Measurements from ENCODE around the gene LIPM.
"Not testable (repeated sequence)": the region's sequence is repeated elsewhere in the genome, so short reads cannot be mapped to it uniquely, and the experiment has no call there.

LIPM gene

DNA sequence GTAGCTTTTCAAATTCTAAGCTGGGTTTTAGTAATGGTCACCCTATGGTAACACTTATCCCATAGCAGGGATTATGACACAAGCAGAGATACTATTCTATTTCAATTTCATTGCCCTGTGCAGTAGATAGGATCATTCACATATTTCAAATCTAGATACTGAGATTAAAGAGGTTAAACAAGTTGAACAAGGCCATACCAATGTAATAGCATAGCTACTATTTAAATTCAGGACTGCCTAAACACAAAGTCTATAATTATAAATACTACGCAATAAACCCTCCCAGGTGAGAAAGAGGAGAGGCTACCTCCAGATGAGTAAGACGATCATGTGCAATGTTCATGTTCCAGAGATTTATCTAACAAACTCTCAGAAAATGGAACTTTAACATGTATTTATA lies 1.1 kb downstream of the LIPM start:
- no peak for DNase-seq (ENCODE audit: low read depth, low spot score)

DNA sequence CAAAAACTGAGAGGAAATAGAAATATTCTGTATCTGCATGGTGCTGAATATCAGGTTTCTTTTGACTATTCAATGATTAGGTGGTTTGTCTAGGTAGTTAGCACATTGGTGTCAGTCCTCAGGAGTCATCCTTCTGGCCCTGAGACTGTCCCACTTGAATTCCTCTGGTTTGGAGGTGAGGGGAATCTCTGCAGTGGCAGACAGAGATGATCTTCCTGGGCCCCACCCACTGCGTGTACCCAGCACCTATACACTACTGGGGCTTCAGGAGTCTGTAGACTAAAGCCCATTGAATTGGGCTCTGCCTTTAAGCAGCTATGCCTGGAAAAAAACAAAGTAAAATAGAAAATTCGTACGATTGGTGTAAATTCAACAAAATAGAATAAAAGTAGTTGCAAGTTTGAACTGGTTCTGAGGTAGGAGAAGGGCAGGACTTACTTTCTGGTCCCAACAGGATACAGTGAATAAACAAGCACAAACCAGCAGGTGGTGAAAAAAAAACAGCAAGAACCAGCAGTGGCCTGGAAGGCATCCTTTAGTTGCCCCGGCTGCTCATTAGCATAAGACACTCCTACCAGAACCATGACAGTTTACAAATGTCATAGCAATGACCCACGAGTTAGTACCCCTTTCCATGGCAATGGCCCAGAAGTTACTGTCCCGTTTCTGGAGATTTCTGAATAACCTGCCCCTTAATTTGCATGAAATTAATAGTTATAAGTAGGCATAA lies 1.7 kb downstream of the LIPM start:
- DNase-seq (ENCODE audit: low read depth, low spot score): no peak

DNA sequence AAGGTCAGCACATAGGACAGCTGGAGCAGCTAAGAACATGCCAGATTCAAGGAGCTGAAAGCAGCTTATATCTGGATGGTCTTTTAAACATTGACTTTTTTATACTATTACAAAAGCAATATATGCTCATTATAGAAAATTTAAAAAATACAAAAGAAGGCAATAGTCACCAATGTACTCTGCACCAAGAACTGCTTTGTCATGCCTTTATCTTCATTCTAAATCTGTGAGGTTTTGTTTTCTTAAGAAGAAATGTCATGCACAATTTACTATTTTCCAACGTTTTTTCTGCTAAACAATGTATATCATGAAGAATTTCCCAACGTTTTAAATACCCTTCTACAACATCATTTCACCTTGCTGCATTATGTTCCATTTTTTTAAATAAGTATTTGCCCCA lies 2.8 kb downstream of the LIPM start:
- no peak for DNase-seq (ENCODE audit: low read depth, low spot score)

DNA sequence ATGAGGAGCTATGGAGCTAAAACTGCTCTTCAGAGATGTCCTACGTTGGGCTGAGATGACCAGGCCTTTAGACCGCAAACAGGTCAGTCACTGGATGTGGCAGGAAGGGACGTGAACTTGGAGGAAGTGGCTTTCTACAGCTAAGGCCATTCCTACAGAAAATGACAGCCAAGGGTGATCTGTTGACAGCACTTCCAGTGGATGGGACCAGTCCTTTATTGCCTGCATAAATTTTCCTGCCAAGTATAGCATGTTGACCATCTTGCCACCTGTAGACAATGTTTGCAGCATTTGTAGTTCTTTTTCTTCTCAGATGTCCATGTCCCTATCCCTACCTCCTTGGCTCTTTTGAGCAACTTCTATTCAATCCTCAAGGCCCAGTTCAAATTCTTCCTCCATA lies 3.4 kb downstream of the LIPM start:
- DNase-seq (ENCODE audit: low read depth, low spot score): no peak

DNA sequence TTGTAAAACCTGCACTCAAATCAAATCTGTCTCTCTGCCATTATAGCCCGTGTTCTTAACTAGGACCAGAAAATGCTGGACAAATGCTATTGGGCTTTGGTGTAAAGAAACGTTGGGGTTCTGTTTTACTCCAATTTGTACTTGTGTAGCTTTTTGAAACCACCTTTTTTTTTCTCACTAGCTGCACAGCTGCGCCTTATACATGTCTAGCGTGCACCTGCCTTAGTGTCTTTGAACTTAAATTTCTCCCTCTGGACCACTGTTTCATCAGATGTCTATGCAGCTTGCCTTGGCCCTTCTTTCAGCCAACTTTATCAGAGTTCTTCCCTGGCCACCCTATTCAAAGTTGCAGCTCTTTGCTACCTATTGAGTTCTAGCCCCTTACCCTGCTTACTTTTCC lies 7.1 kb downstream of the LIPM start:
- no peak for DNase-seq (ENCODE audit: low read depth, low spot score)

- no peak for DNase-seq (ENCODE audit: low read depth, low spot score)
These were observed 7.8 kb downstream of the LIPM start for GRCh38 chr10:88810196-88810961.

DNA sequence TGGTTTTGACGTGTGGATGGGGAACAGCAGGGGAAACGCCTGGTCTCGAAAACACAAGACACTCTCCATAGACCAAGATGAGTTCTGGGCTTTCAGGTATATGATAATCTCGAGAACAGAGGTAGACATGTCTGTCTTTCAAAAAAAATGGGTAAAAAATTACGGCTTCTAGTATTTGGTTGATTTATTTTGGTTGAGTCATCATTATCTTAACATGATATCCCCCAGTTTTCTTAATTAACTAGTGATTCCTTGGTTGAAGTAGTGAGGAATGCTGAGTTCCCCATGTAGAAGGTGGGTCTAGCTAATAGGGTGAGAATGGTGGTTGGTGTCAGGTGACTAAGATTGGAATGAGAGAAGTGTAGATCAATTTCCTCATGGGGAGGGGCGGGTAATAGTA lies 10.7 kb downstream of the LIPM start:
- DNase-seq (ENCODE audit: low read depth, low spot score): no peak

GRCh38 chr10:88819290-88819689 lies 16.8 kb downstream of the LIPM start:
- DNase-seq (ENCODE audit: low read depth, low spot score): no peak

DNA sequence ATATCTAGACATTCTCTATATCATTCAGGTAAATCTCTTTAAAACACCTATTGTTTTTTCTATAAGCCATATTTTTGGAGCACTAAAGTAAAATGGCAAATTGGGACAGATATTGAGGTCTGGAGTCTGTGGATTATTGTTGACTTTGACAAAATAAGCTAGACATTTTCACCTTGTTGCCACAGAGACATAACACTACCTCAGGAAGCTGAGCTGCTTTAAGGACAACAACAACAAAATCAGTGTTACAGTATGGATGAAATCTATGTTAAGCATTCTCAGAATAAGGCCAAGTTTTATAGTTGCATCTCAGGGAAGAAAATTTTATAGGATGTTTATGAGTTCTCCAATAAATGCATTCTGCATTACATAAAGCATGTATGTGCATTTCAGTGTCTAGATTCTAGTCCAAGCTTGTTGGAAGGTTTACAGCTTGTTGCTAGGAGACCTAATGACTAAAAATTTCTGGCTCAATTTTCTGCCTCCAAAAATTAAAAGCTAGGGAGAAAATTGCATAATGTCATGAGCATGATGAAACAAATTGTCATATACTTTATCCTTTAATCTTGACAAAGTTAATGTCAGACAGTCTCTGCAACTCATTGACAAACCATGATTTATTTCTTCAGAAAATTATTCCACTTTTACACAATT lies 18.3 kb downstream of the LIPM start:
- DNase-seq (ENCODE audit: low read depth, low spot score): no peak

GRCh38 chr10:88826388-88826787 lies 23.9 kb downstream of the LIPM start:
- no peak for DNase-seq (ENCODE audit: low read depth, low spot score)

DNA sequence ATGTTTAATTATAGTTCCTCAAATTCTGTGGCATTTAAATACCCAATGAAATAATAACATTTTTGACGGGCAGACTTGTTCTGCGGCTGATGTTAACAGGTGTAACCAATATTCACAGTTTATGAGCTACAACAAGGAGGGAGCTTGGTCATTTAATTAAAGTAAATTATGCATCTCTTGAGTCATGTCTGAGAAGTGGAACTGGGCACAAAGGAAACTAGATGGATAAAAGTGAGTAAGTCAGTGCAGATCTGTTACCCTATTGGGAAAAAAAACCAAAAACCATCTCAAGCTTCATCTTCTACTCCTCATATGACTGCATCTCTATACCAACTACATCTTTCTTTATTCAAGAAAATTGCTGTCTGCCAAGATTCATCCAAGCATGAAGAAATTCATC lies 25.1 kb downstream of the LIPM start:
- no peak for DNase-seq (ENCODE audit: low read depth, low spot score)

- DNase-seq (ENCODE audit: low read depth, low spot score): no peak
These were observed 25.8 kb downstream of the LIPM start for GRCh38 chr10:88828310-88828709.

GRCh38 chr10:88830643-88831268 lies 28.2 kb downstream of the LIPM start:
- DNase-seq (ENCODE audit: low read depth, low spot score): no peak

GRCh38 chr10:88831709-88832108 lies 29.2 kb downstream of the LIPM start:
- DNase-seq (ENCODE audit: low read depth, low spot score): no peak

GRCh38 chr10:88832376-88832775 lies 29.8 kb downstream of the LIPM start:
- DNase-seq (ENCODE audit: low read depth, low spot score): no peak

GRCh38 chr10:88833156-88833555 lies 30.6 kb downstream of the LIPM start:
- no peak for DNase-seq (ENCODE audit: low read depth, low spot score)

DNA sequence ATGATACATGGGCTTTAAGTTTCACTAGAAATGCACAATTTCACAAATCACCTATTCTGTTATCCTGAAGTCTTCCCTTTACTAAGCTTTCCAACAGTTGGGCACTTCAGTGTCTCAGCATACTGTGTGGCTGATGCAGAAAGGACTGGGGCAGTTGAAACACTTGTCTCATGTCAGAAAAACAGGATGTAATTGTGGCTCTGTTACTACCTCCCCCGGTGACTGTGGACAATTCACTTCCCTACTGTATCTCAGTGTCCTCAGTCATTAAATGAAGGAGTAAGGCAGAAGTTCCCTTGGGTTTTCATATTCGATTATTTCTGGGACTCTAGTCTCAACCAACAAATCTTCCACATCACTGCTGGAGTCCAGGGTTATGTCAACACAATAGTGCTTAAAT lies 31.2 kb downstream of the LIPM start:
- DNase-seq (ENCODE audit: low read depth, low spot score): no peak

DNA sequence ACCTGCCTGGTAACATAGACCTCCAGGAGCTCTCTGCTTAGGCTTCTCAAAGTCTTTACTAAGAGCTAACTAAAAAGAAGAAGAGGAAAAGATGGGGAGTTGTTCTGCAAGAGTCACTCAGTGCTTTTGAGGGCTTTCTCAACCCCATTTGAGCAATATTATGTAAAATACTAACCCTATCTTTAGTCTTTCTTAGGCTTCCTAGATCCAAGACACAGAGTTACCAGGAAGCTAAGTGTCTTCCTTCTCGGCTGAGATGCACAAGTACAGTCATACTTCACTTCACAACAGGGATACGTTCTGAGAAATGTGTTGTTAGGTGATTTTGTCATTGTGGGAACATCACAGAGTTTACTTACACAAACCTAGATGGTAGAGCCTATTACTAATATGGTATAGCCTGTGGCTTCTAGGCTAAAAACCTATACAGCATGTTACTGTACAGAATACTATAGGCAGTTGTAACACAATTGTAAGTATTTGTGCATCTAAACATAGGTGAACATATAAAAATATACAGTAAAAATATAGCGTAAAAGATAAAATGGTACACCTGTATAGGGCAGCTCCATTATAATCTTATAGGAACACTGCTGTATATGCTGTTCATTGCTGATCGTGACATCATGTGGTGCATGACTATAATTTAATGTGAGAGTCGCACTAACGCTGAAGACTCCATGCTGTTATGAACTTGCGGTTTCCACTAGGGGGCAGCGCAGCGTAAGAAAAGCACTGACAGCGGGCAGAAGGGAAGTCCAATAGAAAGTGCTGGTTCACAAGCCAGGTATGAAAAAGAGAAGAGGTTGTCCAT lies 32.8 kb downstream of the LIPM start:
- DNase-seq (ENCODE audit: low read depth, low spot score): peak; percentile 38

DNA sequence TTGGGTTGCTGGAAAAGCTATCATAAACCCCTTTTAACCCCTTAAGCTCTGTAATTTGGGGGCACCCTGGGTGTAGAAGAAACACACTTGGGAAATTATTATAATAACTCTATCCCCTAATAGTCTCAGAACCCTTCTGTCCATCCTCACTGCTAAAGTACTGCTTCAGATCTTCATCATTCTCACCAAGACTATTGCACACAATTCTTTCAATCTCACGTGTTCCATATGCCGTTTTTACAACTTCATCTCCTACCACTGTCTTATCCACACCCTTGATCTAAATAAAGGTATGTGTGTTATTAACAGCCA lies 33.3 kb downstream of the LIPM start:
- no peak for DNase-seq (ENCODE audit: low read depth, low spot score)

- not testable (repeated sequence) for DNase-seq (ENCODE audit: low read depth, low spot score)
These were observed 35.1 kb downstream of the LIPM start for GRCh38 chr10:88837632-88838031.

DNA sequence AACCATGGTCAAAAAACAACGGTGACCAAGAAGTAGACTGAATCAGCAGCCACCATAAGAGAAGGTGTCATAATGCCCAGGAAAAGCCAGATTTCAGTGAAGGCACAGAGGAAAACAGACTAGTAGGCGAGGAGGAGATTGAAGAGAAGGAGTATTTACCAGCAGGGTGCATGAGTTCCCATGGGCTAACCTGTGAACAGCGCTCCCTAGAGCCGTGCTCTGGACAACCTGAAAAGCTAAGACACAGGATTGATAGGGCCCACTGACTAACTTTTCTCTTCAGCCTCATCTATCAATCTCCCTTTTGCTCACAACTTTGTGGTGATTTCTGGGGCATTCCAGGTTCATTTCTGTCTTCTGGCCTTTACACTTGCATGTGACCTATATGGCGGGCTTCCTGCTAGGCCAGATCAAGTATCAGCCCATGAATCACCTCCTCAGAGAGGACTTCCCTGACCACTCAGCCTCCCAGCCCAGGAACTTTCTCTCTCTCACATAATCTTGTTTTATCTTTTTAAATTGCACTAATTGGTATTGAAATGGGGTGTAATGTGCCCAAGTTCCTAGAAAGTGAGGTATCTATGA lies 36.3 kb downstream of the LIPM start:
- DNase-seq (ENCODE audit: low read depth, low spot score): no peak
